MM.1S (cell line): ENCODE measurements around the gene NCOA3.

Experiments used
- DNase-seq: peaks from one replicate; pipeline ENCODE4 v3.0.0-alpha.2; 2015
- H2AFZ ChIP-seq: fragments of 300-600 bp; sonication (generic); 2 replicates; pipeline ENCODE4 v1.6.0; 2016; ENCODE audit warnings: antibody characterized with exemption, low read length
- H3F3A ChIP-seq: fragments of 300-600 bp; sonication (generic); 2 replicates; pipeline ENCODE4 v1.6.1; 2016; ENCODE audit warnings: mild to moderate bottlenecking, antibody characterized with exemption, low read length, moderate library complexity, mixed read lengths; ENCODE audit not compliant: insufficient read depth
- H3K27ac ChIP-seq: fragments of 300-600 bp; sonication (generic); 2 replicates; pipeline ENCODE4 v1.5.1; 2016; ENCODE audit warnings: mild to moderate bottlenecking, low read length
- H3K27me3 ChIP-seq: fragments of 300-600 bp; sonication (generic); replicated peaks from 2 replicates; pipeline ENCODE4 v1.6.0; 2016; ENCODE audit warnings: low read length; ENCODE audit not compliant: insufficient read depth
- H3K36me3 ChIP-seq: fragments of 300-600 bp; sonication (generic); replicated peaks from 2 replicates; pipeline ENCODE4 v1.6.1; 2016; ENCODE audit warnings: mild to moderate bottlenecking, low read length, mixed read lengths; ENCODE audit not compliant: insufficient read depth
- H3K4me1 ChIP-seq: fragments of 300-600 bp; sonication (generic); 2 replicates; pipeline ENCODE4 v1.6.1; 2016; ENCODE audit warnings: low read length, mixed read lengths
- H3K4me2 ChIP-seq: fragments of 300-600 bp; sonication (generic); 2 replicates; pipeline ENCODE4 v1.6.0; 2016; ENCODE audit warnings: low read depth, low read length
- H3K4me3 ChIP-seq: fragments of 300-600 bp; sonication (generic); 2 replicates; pipeline ENCODE4 v1.5.1; 2016; ENCODE audit warnings: low read length, mixed read lengths
- H3K79me2 ChIP-seq: fragments of 300-600 bp; sonication (generic); 2 replicates; pipeline ENCODE4 v1.6.1; 2016; ENCODE audit warnings: mixed run types, low read length, mixed read lengths
- H3K9ac ChIP-seq: fragments of 300-600 bp; sonication (generic); 2 replicates; pipeline ENCODE4 v1.6.1; 2016; ENCODE audit warnings: low read length, mixed read lengths
- H3K9me2 ChIP-seq: fragments of 300-600 bp; sonication (generic); replicated peaks from 2 replicates; pipeline ENCODE4 v1.6.1; 2016; ENCODE audit warnings: mild to moderate bottlenecking, low read length, mixed read lengths; ENCODE audit not compliant: insufficient read depth
- H3K9me3 ChIP-seq: fragments of 300-600 bp; sonication (generic); replicated peaks from 2 replicates; pipeline ENCODE4 v1.6.1; 2016; ENCODE audit warnings: mild to moderate bottlenecking, low read length, mixed read lengths; ENCODE audit not compliant: insufficient read depth
- H4K20me1 ChIP-seq: fragments of 300-600 bp; sonication (generic); 2 replicates; pipeline ENCODE4 v1.6.1; 2016; ENCODE audit warnings: mild to moderate bottlenecking, low read length, moderate library complexity, mixed read lengths; ENCODE audit not compliant: insufficient read depth
- CTCF ChIP-seq: fragments of 300-600 bp; sonication (generic); IDR thresholded peaks from 2 replicates; pipeline ENCODE4 v1.5.1; 2016; ENCODE audit warnings: antibody characterized with exemption, low read length, mixed read lengths
- EZH2 ChIP-seq: fragments of 300-600 bp; sonication (generic); optimal IDR thresholded peaks from 2 replicates; pipeline ENCODE3; 2017; ENCODE audit warnings: low read depth, mild to moderate bottlenecking, antibody characterized with exemption, low read length, mixed read lengths
- EZH2phosphoT487 ChIP-seq: fragments of 300-600 bp; sonication (generic); IDR thresholded peaks from 2 replicates; pipeline ENCODE4 v1.6.1; 2018; ENCODE audit warnings: antibody characterized with exemption, low read length

The NCOA3 gene

GRCh38 chr20:47532002-47532401, 30.3 kb downstream of the NCOA3 start:
- Histone ChIP-seq H3K36me3 (0 out of 2 replicates have a peak, but pooled peaks cover 4% of the 10 kb centered on the region), H3K4me2 (no peak overlapping the region), H3K27ac (no peak overlapping the region), H3K79me2 (peaks cover 94% of the 10 kb centered on the region), H3K4me3 (no peak overlapping the region), H3K9me2 (no peaks in the 10 kb centered on the region), H3K9me3 (no peaks in the 10 kb centered on the region), H2AFZ (no peak overlapping the region), H4K20me1 (peaks cover 14% of the 10 kb centered on the region; the same call in 1 of the 2 replicates), H3K27me3 (no peaks in the 10 kb centered on the region), H3K4me1 (no peaks in the 10 kb centered on the region), H3K9ac (no peak overlapping the region), H3F3A (no peaks in the 10 kb centered on the region)
- TF ChIP-seq CTCF (no peak), EZH2phosphoT487 (no peak), EZH2 (no peak)
- no peak for DNase-seq

GRCh38 chr20:47533518-47534062, 31.9 kb downstream of the NCOA3 start:
- H3K36me3 ChIP-seq, result 0 out of 2 replicates have a peak, but pooled peaks cover 4% of the 10 kb centered on the region
- TF ChIP-seq EZH2, result no peak
- no peak for TF ChIP-seq EZH2phosphoT487
- TF ChIP-seq CTCF, result no peak
- no peaks in the 10 kb centered on the region for H3K9me3 ChIP-seq
- H2AFZ ChIP-seq, result no peak overlapping the region
- no peaks in the 10 kb centered on the region for H3K4me1 ChIP-seq
- 0 out of 2 replicates have a peak, but pooled peaks cover 4% of the 10 kb centered on the region for H4K20me1 ChIP-seq
- no peaks in the 10 kb centered on the region for H3K27me3 ChIP-seq
- no peak overlapping the region for H3K9ac ChIP-seq
- H3F3A ChIP-seq, result no peaks in the 10 kb centered on the region
- no peak overlapping the region for H3K4me2 ChIP-seq
- no peaks in the 10 kb centered on the region for H3K9me2 ChIP-seq
- H3K79me2 ChIP-seq, result peaks cover 94% of the 10 kb centered on the region
- H3K27ac ChIP-seq, result no peak overlapping the region
- no peak overlapping the region for H3K4me3 ChIP-seq
- DNase-seq, result no peak

GRCh38 chr20:47534405-47534804, 32.7 kb downstream of the NCOA3 start:
- Histone ChIP-seq H3K4me2 (no peak overlapping the region), H4K20me1 (0 out of 2 replicates have a peak, but pooled peaks cover 4% of the 10 kb centered on the region), H3K79me2 (peaks cover 95% of the 10 kb centered on the region), H3K9me3 (no peaks in the 10 kb centered on the region), H3K27me3 (no peaks in the 10 kb centered on the region), H3K4me1 (no peaks in the 10 kb centered on the region), H3F3A (no peaks in the 10 kb centered on the region), H2AFZ (no peak overlapping the region), H3K36me3 (0 out of 2 replicates have a peak, but pooled peaks cover 4% of the 10 kb centered on the region), H3K9me2 (no peaks in the 10 kb centered on the region), H3K4me3 (no peak overlapping the region), H3K27ac (no peak overlapping the region), H3K9ac (no peak overlapping the region)
- TF ChIP-seq EZH2phosphoT487 (no peak), EZH2 (no peak), CTCF (no peak)
- DNase-seq, result no peak
